Caco-2 (cell line): ENCODE data around the gene DOK6. TPM values are rescaled to one million over a fixed set of nuclear protein-coding genes. Genes with fewer than 3 reads are reported as not detected.

ENCODE experiments used
- BruUV-seq: library from RNA; stranded (reverse); fragments of 400-500 nt; replicated peaks from 2 replicates; lab custom pipeline; 2021; lab: Mats Ljungman, UMichigan
- CTCF ChIA-PET: fragments of 300-600 bp; sonication (Branson Sonifier 250); formaldehyde crosslinking; loops from one replicate; lab custom pipeline; 2022; ENCODE audit warnings: antibody characterized with exemption; lab: Charles Lee
- POLR2A ChIA-PET: fragments of 300-600 bp; sonication (Branson Sonifier 250); formaldehyde crosslinking; loops from one replicate; lab custom pipeline; 2022; ENCODE audit warnings: antibody characterized with exemption; lab: Charles Lee
- DNase-seq, 2 experiments: peaks; one replicate each; pipeline versions ENCODE4 v3.0.0 to v3.0.0-alpha.2; 2020 to 2022
- H3K27me3 ChIP-seq: replicated peaks from 2 replicates; pipeline ENCODE4 v1.6.0; 2011; ENCODE audit warnings: low read length; ENCODE audit not compliant: control insufficient read depth, insufficient read depth
- H3K36me3 ChIP-seq: 2 replicates; pipeline ENCODE4 v1.5.1; 2011; ENCODE audit warnings: low read length; ENCODE audit not compliant: control insufficient read depth, insufficient read depth
- H3K4me1 ChIP-seq: fragments of 250-450 bp; sonication (Bioruptor Pico); 2 replicates; pipeline ENCODE4 v1.5.1; 2020; ENCODE audit warnings: mild to moderate bottlenecking
- H3K4me3 ChIP-seq: 2 replicates; pipeline ENCODE4 v1.5.1; 2011; ENCODE audit warnings: low read depth, mild to moderate bottlenecking, control low read depth, low read length
- H3K9me3 ChIP-seq: fragments of 250-450 bp; sonication (Bioruptor Pico); 2 replicates; pipeline ENCODE4 v1.5.1; 2020; ENCODE audit warnings: mild to moderate bottlenecking, moderate library complexity
- H3K27ac Mint-ChIP-seq: one replicate; pipeline ENCODE4 v1.8.0; 2022; ENCODE audit warnings: mixed read lengths; ENCODE audit not compliant: unreplicated experiment
- H3K27me3 Mint-ChIP-seq: one replicate; pipeline ENCODE4 v1.8.0; 2022; ENCODE audit warnings: mixed read lengths; ENCODE audit not compliant: insufficient read depth, unreplicated experiment
- H3K36me3 Mint-ChIP-seq: one replicate; pipeline ENCODE4 v1.8.0; 2022; ENCODE audit warnings: mild to moderate bottlenecking, mixed read lengths; ENCODE audit not compliant: insufficient read depth, unreplicated experiment
- H3K4me1 Mint-ChIP-seq: one replicate; pipeline ENCODE4 v1.8.0; 2022; ENCODE audit warnings: low read depth, mixed read lengths; ENCODE audit not compliant: unreplicated experiment
- H3K4me3 Mint-ChIP-seq: one replicate; pipeline ENCODE4 v1.8.0; 2022; ENCODE audit warnings: mild to moderate bottlenecking, moderate library complexity, mixed read lengths; ENCODE audit not compliant: unreplicated experiment
- H3K9me3 Mint-ChIP-seq: one replicate; pipeline ENCODE4 v1.8.0; 2022; ENCODE audit warnings: mixed read lengths; ENCODE audit not compliant: unreplicated experiment
- CTCF ChIP-seq, 2 experiments: fragments of 200-600 bp in 1 of 2; IDR thresholded peaks; 1 replicate in 1 of 2; 2 replicates in 1 of 2; pipeline versions ENCODE4 v1.5.1 to v1.8.0; 2011 to 2022; ENCODE audit warnings: antibody characterized with exemption in 1 of 2, control low read depth in 1 of 2, inconsistent platforms in 1 of 2, low read depth in 1 of 2, low read length in 1 of 2, mild to moderate bottlenecking in 1 of 2, moderate library complexity in 1 of 2; ENCODE audit not compliant: insufficient read depth in 1 of 2, severe bottlenecking in 1 of 2, unreplicated experiment in 1 of 2
- intact Hi-C: fragments of 100-400 bp; cut with micrococcal nuclease; formaldehyde crosslinking; loops from one replicate; pipeline ENCODE4 v1.10.0; 2022; ENCODE audit not compliant: unreplicated experiment
- total RNA-seq: library from RNA; stranded (reverse); gene quantifications from 2 replicates; pipeline ENCODE4 v1.2.3, GENCODE V29; 2022

The DOK6 gene
- total RNA-seq, 1 experiment from 2014 or later, result not detected

GRCh38 chr18:69763821-69764220, 363.1 kb downstream of the DOK6 start:
- ChIA-PET CTCF (no interaction called here), POLR2A (no interaction called here)
- H3K27me3 Mint-ChIP-seq, result no peaks in the 10 kb centered on the region
- DNase-seq, result no peak
- no peaks in the 10 kb centered on the region for H3K36me3 Mint-ChIP-seq
- no peak for TF ChIP-seq CTCF (IDR thresholded peaks at IDR 0.05; ENCODE audit: insufficient read depth in 1 of 2, low read depth in 1 of 2, low read length in 1 of 2, severe bottlenecking in 1 of 2, unreplicated experiment in 1 of 2)
- no peak overlapping the region for H3K4me3 ChIP-seq
- intact Hi-C loops, result no loop called here
- H3K27ac Mint-ChIP-seq, result no peak overlapping the region
- H3K27me3 ChIP-seq, result no peaks in the 10 kb centered on the region
- no peaks in the 10 kb centered on the region for H3K36me3 ChIP-seq
- no TSS peak for BruUV-seq
- H3K4me1 ChIP-seq, result no peaks in the 10 kb centered on the region
- no peak overlapping the region for H3K4me3 Mint-ChIP-seq
- H3K9me3 ChIP-seq, result no peaks in the 10 kb centered on the region
- no peaks in the 10 kb centered on the region for H3K9me3 Mint-ChIP-seq
- H3K4me1 Mint-ChIP-seq, result no peaks in the 10 kb centered on the region

DNA sequence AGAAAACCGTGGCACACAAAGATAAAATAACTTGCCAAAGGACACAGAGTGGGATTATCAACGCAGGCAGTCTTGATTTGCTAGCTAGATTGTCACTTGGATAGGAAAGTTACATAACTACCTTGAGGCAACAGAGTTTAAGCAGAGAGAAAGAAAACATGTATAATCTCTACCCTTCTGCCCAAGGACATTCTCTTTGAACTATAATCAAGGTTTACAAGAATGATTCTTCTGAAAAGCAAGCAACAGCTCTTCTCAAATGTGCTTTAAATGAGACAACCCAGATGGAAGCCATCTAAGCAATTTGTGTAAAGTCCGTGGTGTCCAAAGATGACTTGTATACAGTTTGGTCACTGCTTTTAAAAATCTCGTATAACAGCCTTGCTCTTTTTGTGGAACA, 369.6 kb downstream of the DOK6 start:
- Mint-ChIP-seq H3K27me3 (no peaks in the 10 kb centered on the region), H3K9me3 (no peaks in the 10 kb centered on the region), H3K4me3 (no peak overlapping the region), H3K27ac (no peak overlapping the region), H3K4me1 (no peaks in the 10 kb centered on the region), H3K36me3 (no peaks in the 10 kb centered on the region)
- no peaks in the 10 kb centered on the region for H3K27me3 ChIP-seq
- BruUV-seq, result no TSS peak
- no peak for DNase-seq
- H3K4me1 ChIP-seq, result no peaks in the 10 kb centered on the region
- ChIA-PET POLR2A (no interaction called here), CTCF (no interaction called here)
- no peaks in the 10 kb centered on the region for H3K9me3 ChIP-seq
- intact Hi-C loops, result no loop called here
- no peaks in the 10 kb centered on the region for H3K36me3 ChIP-seq
- no peak for TF ChIP-seq CTCF (IDR thresholded peaks at IDR 0.05; ENCODE audit: insufficient read depth in 1 of 2, low read depth in 1 of 2, low read length in 1 of 2, severe bottlenecking in 1 of 2, unreplicated experiment in 1 of 2)
- no peak overlapping the region for H3K4me3 ChIP-seq

GRCh38 chr18:69774831-69775230, 374.1 kb downstream of the DOK6 start:
- H3K9me3 ChIP-seq, result no peaks in the 10 kb centered on the region
- no peak for DNase-seq
- no peaks in the 10 kb centered on the region for H3K4me1 Mint-ChIP-seq
- no peaks in the 10 kb centered on the region for H3K36me3 ChIP-seq
- H3K9me3 Mint-ChIP-seq, result no peaks in the 10 kb centered on the region
- no peak overlapping the region for H3K4me3 ChIP-seq
- H3K4me1 ChIP-seq, result no peaks in the 10 kb centered on the region
- POLR2A ChIA-PET, result no interaction called here
- H3K27me3 Mint-ChIP-seq, result no peaks in the 10 kb centered on the region
- CTCF ChIA-PET, result no interaction called here
- intact Hi-C loops, result no loop called here
- BruUV-seq, result no TSS peak
- no peaks in the 10 kb centered on the region for H3K27me3 ChIP-seq
- H3K36me3 Mint-ChIP-seq, result no peaks in the 10 kb centered on the region
- no peak overlapping the region for H3K4me3 Mint-ChIP-seq
- TF ChIP-seq CTCF (IDR thresholded peaks at IDR 0.05; ENCODE audit: insufficient read depth in 1 of 2, low read depth in 1 of 2, low read length in 1 of 2, severe bottlenecking in 1 of 2, unreplicated experiment in 1 of 2), result no peak
- H3K27ac Mint-ChIP-seq, result no peak overlapping the region
